Heart right ventricle (tissue), 16 donors: ENCODE results near the gene KCNS3. TPM values are rescaled to one million over a fixed set of nuclear protein-coding genes. Genes with fewer than 3 reads are reported as not detected.

Source experiments
- ATAC-seq, 8 donors: fragments of 200-7000 bp; cut with Tn5 transposase; one replicate each; pipeline ENCODE4 v1.9.1; 2020; ENCODE audit warnings: mild to moderate bottlenecking in 8 of 8, moderate library complexity in 8 of 8, moderate number of reproducible peaks in 1 of 8
- DNase-seq, 2 donors: peaks; one replicate each; pipeline ENCODE4 v3.0.0-alpha.2; 2020
- H3K27ac ChIP-seq, 10 donors: fragments of 200-600 bp; sonication (generic) in 2 of 10; one replicate each; pipeline versions ENCODE4 v1.5.0 to v1.8.0; 2020 to 2022; ENCODE audit warnings: mild to moderate bottlenecking in 3 of 10
- H3K27me3 ChIP-seq, 7 donors: fragments of 200-600 bp; one replicate each; pipeline ENCODE4 v1.8.0; 2021 to 2022; ENCODE audit warnings: mild to moderate bottlenecking in 2 of 7
- H3K36me3 ChIP-seq, 9 donors: fragments of 200-600 bp; sonication (generic) in 1 of 9; one replicate each; pipeline versions ENCODE4 v1.5.0 to v1.8.0; 2020 to 2022; ENCODE audit warnings: mild to moderate bottlenecking in 2 of 9
- H3K4me1 ChIP-seq, 9 donors: fragments of 200-600 bp; sonication (generic) in 1 of 9; one replicate each; pipeline versions ENCODE4 v1.5.0 to v1.8.0; 2020 to 2022; ENCODE audit warnings: mild to moderate bottlenecking in 4 of 9
- H3K4me3 ChIP-seq, 10 donors: fragments of 200-600 bp; sonication (generic) in 2 of 10; one replicate each; pipeline versions ENCODE4 v1.5.0 to v1.8.0; 2020 to 2022; ENCODE audit warnings: mild to moderate bottlenecking in 7 of 10, moderate library complexity in 2 of 10
- H3K9me3 ChIP-seq, 11 donors: fragments of 200-600 bp in 10 of 11; sonication (generic) in 2 of 11; one replicate each; pipeline versions ENCODE4 v1.5.0 to v1.8.0; 2013 to 2022; ENCODE audit warnings: mild to moderate bottlenecking in 2 of 11, control low read depth in 1 of 11, moderate library complexity in 1 of 11
- CTCF ChIP-seq, 9 donors: fragments of 200-600 bp; sonication (generic) in 2 of 9; IDR thresholded peaks; one replicate each; pipeline versions ENCODE4 v1.5.0 to v1.8.0; 2021 to 2022; ENCODE audit warnings: antibody characterized with exemption in 9 of 9, mild to moderate bottlenecking in 5 of 9, moderate library complexity in 1 of 9
- WGBS, 2 donors: extraction: QIAGEN DNeasy Blood & Tissue Kit; methylation state at CpG; one replicate each; pipeline ENCODE4 v1.1.7; 2013; ENCODE audit warnings: inconsistent platforms in 1 of 2; 5-methylcytosine and 5-hydroxymethylcytosine counted together
- intact Hi-C, 10 donors: fragments of 100-400 bp; cut with DNase I; formaldehyde crosslinking; loops; one replicate each; pipeline versions ENCODE4 v1.11.1 to v1.14.2; 2022
- long read RNA-seq, 3 donors: library from polyadenylated mRNA; unstranded; transcript quantifications; one replicate each; pipeline ENCODE4 v2.0.0, GENCODE V29; 2020 to 2021
- polyA plus RNA-seq, 2 donors: library from polyadenylated mRNA; stranded (reverse); fragments of 200-250 nt; gene quantifications; one replicate each; pipeline ENCODE4 v1.2.3, GENCODE V29; 2013
- total RNA-seq, 10 donors: library from RNA; stranded (reverse); fragmentation: NEBNext Ultra II Directional in 3 of 10; extraction: Animal tissue kit (Norgen Biotek cat#: 25700) in 3 of 10; gene quantifications; one replicate each; pipeline versions ENCODE4 v1.2.1 to v1.2.4, GENCODE V29; 2021 to 2023
- donor health status: Arrhythmogenic right ventricular cardiomyopathy.
- donor health status: ischemic (EF 13 %, LVEDD 7.1; RV severe dilation, severe dysfunction).
- donor health status: healthy with polysubstance abuse.
- donor health status: DM: no; HTN: yes; CAD: no.
- donor health status: DM: no; HTN: no; CAD: no.
- donor health status: ischemic (EF 25% LVEDD 6.9; RV normal size, moderate dysfunction).
- donor health status: ischemic (EF 25% LVEDD 5.7; RV mildly dilated, moderate dysfunction).
- donor health status: healthy.
- donor health status: DM: yes; HTN: yes; CAD: no.
- donor health status: Ischemic cardiomyopathy.
- donor health status: ischemic (EF 35%, LVEDD 5.7; RV mildly dilated, moderate dysfunction).
- donor health status: nonischemic (EF 11% LVEDD 7.7; RV severe dilation, severe dysfunction).
- donor health status: DM: yes; HTN: yes; CAD: no.
- donor health status: PGD.
- donor health status: ischemic (EF 29% LVEDD 5.4; RV normal size, mild dysfunction).
- donor health status: nonischemic (EF 23%, LVEDD 6.1; RV moderate dilation, normal function).

KCNS3 gene
- 1 to 10 TPM; 1.5 to 3.8 (median 2.9) TPM for total RNA-seq
- 1 to 10 TPM; 2.0 to 2.1 TPM for polyA plus RNA-seq
- long read RNA-seq, donor 1, transcript KCNS3-201 (3 exons, 2,333 nt) = major isoform, 5 of 5 reads
- long read RNA-seq, donor 1, partial matches to known transcripts = 0 of 5 reads
- long read RNA-seq, donor 1, other reads (novel, unspliced or antisense) = 0 of 5 reads
- long read RNA-seq, donor 2, transcript KCNS3-201 (3 exons, 2,333 nt) = major isoform, 11 of 16 reads
- long read RNA-seq, donor 2, partial matches to known transcripts = 0 of 16 reads
- long read RNA-seq, donor 2, other reads (novel, unspliced or antisense) = 5 of 16 reads
- long read RNA-seq, donor 3, partial matches to known transcripts = 0 of 4 reads
- long read RNA-seq, donor 3, other reads (novel, unspliced or antisense) = 0 of 4 reads

GRCh38 chr2:17878281-17879136 lies at the start of gene KCNS3:
Gene KCNS3 (plus strand): TSS chr2:17878667. CDS start chr2:17931009, 52,342 bp downstream.
- peaks cover 4 to 23% (median 19%) of the 10 kb centered on the region in 9 donors for H3K4me1 ChIP-seq
- 1% methylated on average over 101 to 106 of the region's 106 CpGs for WGBS, 2 donors
- H3K4me3 ChIP-seq = peak within 1 kb of the TSS; percentile 62 to 85 (median 68)
- DNase-seq = peak; percentile 18 to 57
- intact Hi-C loops = loop anchor here in 1 of 10 donors (10.0 kb wide), 1 partner anchor 196 kb away; no protein-coding TSS in a partner anchor
- peak within 1 kb of the TSS; percentile 18 to 66 (median 53) for H3K27ac ChIP-seq
- ATAC-seq = peak; percentile 73 to 95 (median 87)
- H3K36me3 ChIP-seq = no peaks in the 10 kb centered on the region
- no peak for TF ChIP-seq CTCF (IDR thresholded peaks at IDR 0.05)
- peaks cover 0 to 74% (median 35%) of the 10 kb centered on the region in 7 donors for H3K27me3 ChIP-seq
- H3K9me3 ChIP-seq = peaks cover 0 to 2% (median 0%) of the 10 kb centered on the region in 11 donors

GRCh38 chr2:17830053-17831034 lies 48.1 kb upstream of the KCNS3 start:
- peaks cover 0 to 19% (median 0%) of the 10 kb centered on the region in 7 donors for H3K27me3 ChIP-seq
- no peak overlapping the region for H3K27ac ChIP-seq
- DNase-seq = peak; percentile 72 to 83
- peak; percentile 83 to 97 (median 94) for ATAC-seq
- peaks cover 0 to 11% (median 7%) of the 10 kb centered on the region in 9 donors for H3K4me1 ChIP-seq
- peak overlapping the region in 6 of 10 donors; percentile 14 to 39 (median 26) for H3K4me3 ChIP-seq
- H3K36me3 ChIP-seq = no peaks in the 10 kb centered on the region
- intact Hi-C loops = loop anchor here in 8 of 10 donors (2.0 to 10.0 kb wide), 7 partner anchors 76 to 113 kb away; partner anchors contain the start of genes GEN1 (in 2 of the 8) and SMC6 (in 1 of the 8)
- no peaks in the 10 kb centered on the region for H3K9me3 ChIP-seq
- TF ChIP-seq CTCF (IDR thresholded peaks at IDR 0.05) = peak; percentile 67 to 97 (median 92)
- 13 to 14% methylated on average over 37 of the region's 37 CpGs for WGBS, 2 donors

- no peak for ATAC-seq
- Histone ChIP-seq H3K4me3 (no peak overlapping the region), H3K27ac (no peak overlapping the region), H3K27me3 (peaks cover 0 to 13% (median 0%) of the 10 kb centered on the region in 7 donors), H3K4me1 (peaks cover 0 to 10% (median 5%) of the 10 kb centered on the region in 9 donors), H3K9me3 (no peaks in the 10 kb centered on the region), H3K36me3 (no peaks in the 10 kb centered on the region)
- no peak for DNase-seq
- intact Hi-C loops = loop anchor here in 2 of 10 donors (10.0 kb wide), 2 partner anchors 101 to 111 kb away; no protein-coding TSS in a partner anchor
- TF ChIP-seq CTCF (IDR thresholded peaks at IDR 0.05) = no peak
- 32 to 88% methylated on average over 2 of the region's 2 CpGs for WGBS, 2 donors
Observed at GRCh38 chr2:17835516-17835915, 43.0 kb upstream of the KCNS3 start.
